SK-N-SH treated with all-trans-retinoic acid at 6 μM for 48 hours (cell line): ENCODE results near the gene DAZ1.
"Not testable (repeated sequence)": the region's sequence is repeated elsewhere in the genome, so short reads cannot be mapped to it uniquely, and the experiment has no call there.

ENCODE experiments used
- ATAC-seq: fragments of 200-7000 bp; cut with Tn5 transposase; 3 replicates; pipeline ENCODE4 v1.9.1; 2020; ENCODE audit warnings: mild to moderate bottlenecking, moderate library complexity

DAZ1 gene

GRCh38 chrY:23198908-23199307, at the start of gene DAZ1:
Gene DAZ1, minus strand, starts transcription at chrY:23199008. Its CDS starts 208 bp downstream, at chrY:23198800.
- not testable (repeated sequence) for ATAC-seq

GRCh38 chrY:23219233-23219632, 20.4 kb upstream of the DAZ1 start, which contains the start of gene DAZ2:
Gene DAZ2, plus strand, starts transcription at chrY:23219533. Its CDS starts 208 bp downstream, at chrY:23219741.
- ATAC-seq, result not testable (repeated sequence)

- ATAC-seq, result not testable (repeated sequence)
Measured at GRCh38 chrY:23210681-23211080, 11.9 kb upstream of the DAZ1 start.

GRCh38 chrY:23209802-23210495, 11.1 kb upstream of the DAZ1 start:
- not testable (repeated sequence) for ATAC-seq

GRCh38 chrY:23207455-23207854, 8.6 kb upstream of the DAZ1 start:
- ATAC-seq, result not testable (repeated sequence)
